Measurements from ENCODE around the gene MRAS.

DNA sequence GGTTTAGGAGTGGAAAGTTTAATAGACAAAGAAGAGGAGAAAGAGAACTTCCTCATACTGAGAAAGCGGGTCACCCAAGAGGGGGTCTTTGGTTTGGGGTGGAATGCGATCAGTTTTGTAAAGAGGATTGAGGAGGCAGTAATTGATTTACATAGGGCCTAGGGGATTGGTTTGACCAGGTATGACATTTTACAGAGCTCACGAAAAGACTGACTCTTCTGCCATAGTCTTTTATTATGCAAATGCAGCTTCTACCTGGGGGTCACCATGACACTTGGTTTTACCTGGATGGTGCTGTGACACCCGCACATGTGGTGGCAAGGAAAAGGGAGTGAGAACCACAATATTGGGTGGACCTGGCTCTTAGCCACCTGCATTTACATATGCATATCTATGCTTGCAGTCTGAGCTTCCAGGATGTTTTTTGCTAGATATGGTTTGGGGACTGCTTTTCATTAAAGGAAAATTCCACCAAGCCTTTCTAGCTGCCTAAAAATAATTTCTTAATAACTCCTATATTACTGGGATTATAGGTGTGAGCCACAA, 11.9 kb upstream of the MRAS start:
- TF ChIP-seq, protein P1, sequence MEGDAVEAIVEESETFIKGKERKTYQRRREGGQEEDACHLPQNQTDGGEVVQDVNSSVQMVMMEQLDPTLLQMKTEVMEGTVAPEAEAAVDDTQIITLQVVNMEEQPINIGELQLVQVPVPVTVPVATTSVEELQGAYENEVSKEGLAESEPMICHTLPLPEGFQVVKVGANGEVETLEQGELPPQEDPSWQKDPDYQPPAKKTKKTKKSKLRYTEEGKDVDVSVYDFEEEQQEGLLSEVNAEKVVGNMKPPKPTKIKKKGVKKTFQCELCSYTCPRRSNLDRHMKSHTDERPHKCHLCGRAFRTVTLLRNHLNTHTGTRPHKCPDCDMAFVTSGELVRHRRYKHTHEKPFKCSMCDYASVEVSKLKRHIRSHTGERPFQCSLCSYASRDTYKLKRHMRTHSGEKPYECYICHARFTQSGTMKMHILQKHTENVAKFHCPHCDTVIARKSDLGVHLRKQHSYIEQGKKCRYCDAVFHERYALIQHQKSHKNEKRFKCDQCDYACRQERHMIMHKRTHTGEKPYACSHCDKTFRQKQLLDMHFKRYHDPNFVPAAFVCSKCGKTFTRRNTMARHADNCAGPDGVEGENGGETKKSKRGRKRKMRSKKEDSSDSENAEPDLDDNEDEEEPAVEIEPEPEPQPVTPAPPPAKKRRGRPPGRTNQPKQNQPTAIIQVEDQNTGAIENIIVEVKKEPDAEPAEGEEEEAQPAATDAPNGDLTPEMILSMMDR (IDR thresholded peaks at IDR 0.05): no peak
- no peak for TF ChIP-seq RAD21 (IDR thresholded peaks at IDR 0.05; ENCODE audit: low read length)
- no peak for TF ChIP-seq MXI1 (IDR thresholded peaks at IDR 0.05; ENCODE audit: low read depth, low read length)
- TF ChIP-seq POLR2AphosphoS5 (IDR thresholded peaks at IDR 0.05; ENCODE audit: low read depth, low read length): no peak
- TF ChIP-seq, protein P2, sequence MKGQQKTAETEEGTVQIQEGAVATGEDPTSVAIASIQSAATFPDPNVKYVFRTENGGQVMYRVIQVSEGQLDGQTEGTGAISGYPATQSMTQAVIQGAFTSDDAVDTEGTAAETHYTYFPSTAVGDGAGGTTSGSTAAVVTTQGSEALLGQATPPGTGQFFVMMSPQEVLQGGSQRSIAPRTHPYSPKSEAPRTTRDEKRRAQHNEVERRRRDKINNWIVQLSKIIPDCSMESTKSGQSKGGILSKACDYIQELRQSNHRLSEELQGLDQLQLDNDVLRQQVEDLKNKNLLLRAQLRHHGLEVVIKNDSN (IDR thresholded peaks at IDR 0.05; ENCODE audit: borderline replicate concordance, low read depth): no peak
- TF ChIP-seq EZH2phosphoT487 (IDR thresholded peaks at IDR 0.05; ENCODE audit: borderline replicate concordance, low read depth): no peak
- TF ChIP-seq GABPA (IDR thresholded peaks at IDR 0.05; ENCODE audit: low read depth): no peak
- no peak for TF ChIP-seq RFX5 (IDR thresholded peaks at IDR 0.05; ENCODE audit: low read length)
- no peak for TF ChIP-seq NFIC (IDR thresholded peaks at IDR 0.05; ENCODE audit: borderline replicate concordance)
- TF ChIP-seq TAF1 (IDR thresholded peaks at IDR 0.05; ENCODE audit: borderline replicate concordance, low read depth, low read length): no peak
- no peak for TF ChIP-seq FOXJ3 (CRISPR knock-in tag; IDR thresholded peaks at IDR 0.05)
- no peak for TF ChIP-seq RCOR1 (IDR thresholded peaks at IDR 0.05; ENCODE audit: low read length)
- TF ChIP-seq, protein P3, sequence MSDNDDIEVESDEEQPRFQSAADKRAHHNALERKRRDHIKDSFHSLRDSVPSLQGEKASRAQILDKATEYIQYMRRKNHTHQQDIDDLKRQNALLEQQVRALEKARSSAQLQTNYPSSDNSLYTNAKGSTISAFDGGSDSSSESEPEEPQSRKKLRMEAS (IDR thresholded peaks at IDR 0.05; ENCODE audit: low read depth): no peak
- no peak for TF ChIP-seq SMC3 (IDR thresholded peaks at IDR 0.05; ENCODE audit: low read depth, low read length)

Data from SK-N-SH (cell line).